HG03103 (cell line): ENCODE results near the gene COX7A2L.

Experiments used
- ATAC-seq: cut with Tn5 transposase; IDR thresholded peaks from one replicate; pipeline ENCODE4 v1.9.1; 2021; ENCODE audit warnings: low read depth; ENCODE audit not compliant: unreplicated experiment

The COX7A2L gene

GRCh38 chr2:42321452-42322064, 39.5 kb downstream of the COX7A2L start:
- no peak for ATAC-seq

GRCh38 chr2:42319265-42319664, 41.8 kb downstream of the COX7A2L start:
- ATAC-seq, result no peak

GRCh38 chr2:42317945-42318344, 43.1 kb downstream of the COX7A2L start:
- no peak for ATAC-seq

GRCh38 chr2:42317486-42317885, 43.5 kb downstream of the COX7A2L start:
- ATAC-seq, result no peak

- no peak for ATAC-seq
These were observed 44.1 kb downstream of the COX7A2L start for GRCh38 chr2:42316910-42317309.

- no peak for ATAC-seq
These were observed 45.1 kb downstream of the COX7A2L start for GRCh38 chr2:42315844-42316470.

GRCh38 chr2:42314892-42315468, 46.0 kb downstream of the COX7A2L start:
- ATAC-seq, result no peak

- no peak for ATAC-seq
These were observed 48.9 kb downstream of the COX7A2L start for GRCh38 chr2:42312106-42312505.

GRCh38 chr2:42310007-42310515, 51.0 kb downstream of the COX7A2L start:
- ATAC-seq, result no peak

GRCh38 chr2:42309366-42309765, 51.7 kb downstream of the COX7A2L start:
- no peak for ATAC-seq

GRCh38 chr2:42307180-42307579, 53.8 kb downstream of the COX7A2L start:
- no peak for ATAC-seq

- no peak for ATAC-seq
These were observed 56.8 kb downstream of the COX7A2L start for GRCh38 chr2:42304059-42304713.

- no peak for ATAC-seq
These were observed 57.8 kb downstream of the COX7A2L start for GRCh38 chr2:42303252-42303651.

GRCh38 chr2:42300527-42300926, 60.5 kb downstream of the COX7A2L start:
- ATAC-seq, result no peak
